HG02852 (cell line): Measurements from ENCODE around the gene SLC6A11.

ENCODE experiments used
- ATAC-seq: cut with Tn5 transposase; IDR thresholded peaks from one replicate; pipeline ENCODE4 v1.9.1; 2021; ENCODE audit warnings: mild to moderate bottlenecking, moderate library complexity; ENCODE audit not compliant: unreplicated experiment

SLC6A11 gene

GRCh38 chr3:10974746-10975375, 158.8 kb downstream of the SLC6A11 start:
- no peak for ATAC-seq

GRCh38 chr3:10975695-10976234, 159.7 kb downstream of the SLC6A11 start:
- no peak for ATAC-seq

GRCh38 chr3:10976770-10977169, 160.7 kb downstream of the SLC6A11 start:
- ATAC-seq, result no peak

- ATAC-seq, result no peak
These were observed 162.0 kb downstream of the SLC6A11 start for GRCh38 chr3:10977892-10978510.

- ATAC-seq, result no peak
These were observed 162.9 kb downstream of the SLC6A11 start for GRCh38 chr3:10978956-10979355.

GRCh38 chr3:10980312-10980711, 164.3 kb downstream of the SLC6A11 start:
- ATAC-seq, result no peak

GRCh38 chr3:10981031-10981430, 165.0 kb downstream of the SLC6A11 start:
- no peak for ATAC-seq

- ATAC-seq, result no peak
These were observed 165.9 kb downstream of the SLC6A11 start for GRCh38 chr3:10981961-10982360.

- ATAC-seq, result no peak
These were observed 166.8 kb downstream of the SLC6A11 start for GRCh38 chr3:10982782-10983181.

- ATAC-seq, result no peak
These were observed 167.3 kb downstream of the SLC6A11 start for GRCh38 chr3:10983219-10983916.

- no peak for ATAC-seq
These were observed 168.4 kb downstream of the SLC6A11 start for GRCh38 chr3:10984371-10984896.

- no peak for ATAC-seq
These were observed 169.2 kb downstream of the SLC6A11 start for GRCh38 chr3:10985181-10985580.

GRCh38 chr3:10986592-10986991, 170.6 kb downstream of the SLC6A11 start:
- no peak for ATAC-seq

- ATAC-seq, result no peak
These were observed 172.1 kb downstream of the SLC6A11 start for GRCh38 chr3:10988001-10988665.

- no peak for ATAC-seq
These were observed 173.0 kb downstream of the SLC6A11 start for GRCh38 chr3:10988991-10989484.
